GM12878 (cell line): ENCODE data around the gene ARHGAP21. TPM values are rescaled to one million over a fixed set of nuclear protein-coding genes. Genes with fewer than 3 reads are reported as not detected.

Source experiments
- BCLAF1 ChIP-seq: fragments of 450-650 bp; IDR thresholded peaks from 2 replicates; pipeline ENCODE4 v1.6.1; 2017; ENCODE audit warnings: antibody characterized with exemption, mild to moderate bottlenecking, moderate library complexity
- CUX1 ChIP-seq: IDR thresholded peaks from 2 replicates; pipeline ENCODE4 v1.6.1; 2012; ENCODE audit warnings: improper control_type of control experiment, low read depth, low read length; ENCODE audit not compliant: insufficient replicate concordance
- EZH2 ChIP-seq: IDR thresholded peaks from 2 replicates; pipeline ENCODE4 v1.6.1; 2012; ENCODE audit warnings: low read depth, mild to moderate bottlenecking, control low read depth, inconsistent platforms, low read length, borderline replicate concordance; ENCODE audit not compliant: control insufficient read depth
- SP1 ChIP-seq: IDR thresholded peaks from one replicate; pipeline ENCODE4 v1.6.1; 2011; ENCODE audit warnings: low read depth, low read length
- USF1 ChIP-seq: IDR thresholded peaks from 2 replicates; pipeline ENCODE4 v1.6.1; 2011; ENCODE audit warnings: borderline replicate concordance, low read depth, mild to moderate bottlenecking, moderate library complexity, mixed read lengths, low read length; ENCODE audit not compliant: insufficient read depth; ENCODE audit errors: extremely low read length
- YY1 ChIP-seq: IDR thresholded peaks from 2 replicates; pipeline ENCODE4 v1.6.1; 2011; ENCODE audit warnings: low read depth, mild to moderate bottlenecking, low read length
- ZBED1 ChIP-seq: IDR thresholded peaks from 2 replicates; pipeline ENCODE4 v1.6.1; 2016; ENCODE audit warnings: borderline replicate concordance
- ZSCAN29 ChIP-seq: fragments of 450-650 bp; IDR thresholded peaks from 2 replicates; pipeline ENCODE4 v1.6.1; 2017; ENCODE audit warnings: mild to moderate bottlenecking, moderate library complexity
- polyA plus RNA-seq, 11 experiments: library from polyadenylated mRNA; depleted of rRNA in 4 of 11; unstranded in 6 of 11; stranded (reverse) in 5 of 11; fragments of >200 nt; fragmentation: Nextera tagmentation in 4 of 11; fragmentation: Illumina TruSeq in 1 of 11; extraction: Ambion mirVana in 4 of 11; extraction: Trizol in 1 of 11; gene quantifications; 1 replicate in 1 of 11; 2 replicates in 10 of 11; pipeline versions ENCODE4 v1.2.1 to v1.2.3, GENCODE V29; 2011 to 2016; ENCODE audit warnings: inconsistent platforms in 2 of 11, missing spikeins in 2 of 11, low read depth in 1 of 11
- total RNA-seq, 4 experiments: library from RNA; depleted of rRNA in 3 of 4; stranded (reverse); fragments of >200 nt in 3 of 4; fragmentation: Illumina TruSeq in 1 of 4; extraction: Trizol in 1 of 4; gene quantifications; 2 replicates each; pipeline versions ENCODE4 v1.2.1 to v1.2.3, GENCODE V29; 2013 to 2021

ARHGAP21 gene
- total and polyA plus RNA-seq, 10 of the 15 experiments (the other 5 are each of a cell fraction or from before 2014, with no cell fraction given): 11.7 to 103 (median 37.6) TPM

- TF ChIP-seq BCLAF1 (no peak), SP1 (no peak), EZH2 (no peak), CUX1 (no peak), ZBED1 (no peak), USF1 (no peak), YY1 (no peak), ZSCAN29 (no peak)
- TF ChIP-seq, all 136 proteins: peak for 0
Measured at GRCh38 chr10:24570658-24571426, 152.8 kb downstream of the ARHGAP21 start (continued).
